Stimulated activated CD4-positive, alpha-beta T cell treated with anti-CD3 and anti-CD28 coated beads, Interleukin-12 subunit alpha, Interleukin-12 subunit beta, amount 100 ng/mL, for 48 hours (primary cell): Measurements from ENCODE around the gene HSD11B2.

Experiments used
- DNase-seq, 3 donors: peaks; one replicate each; pipeline ENCODE4 v3.0.0-alpha.2; 2020; ENCODE audit warnings: low read depth in 2 of 3, low spot score in 1 of 3

The HSD11B2 gene

GRCh38 chr16:67430977-67431774 is at the start of gene HSD11B2:
Gene HSD11B2 (plus strand): TSS chr16:67431121. CDS start chr16:67431249, 128 bp downstream.
- peak in 1 of 3 donors; percentile 16 for DNase-seq

- no peak for DNase-seq
Measured at GRCh38 chr16:67383284-67383683, 47.6 kb upstream of the HSD11B2 start.

GRCh38 chr16:67384778-67385510 is 46.0 kb upstream of the HSD11B2 start:
- no peak for DNase-seq

GRCh38 chr16:67386861-67387455 is 44.0 kb upstream of the HSD11B2 start:
- DNase-seq, result no peak

GRCh38 chr16:67387479-67388079 is 43.3 kb upstream of the HSD11B2 start:
- DNase-seq, result no peak

GRCh38 chr16:67388191-67388590 is 42.7 kb upstream of the HSD11B2 start:
- no peak for DNase-seq

GRCh38 chr16:67388591-67388990 is 42.3 kb upstream of the HSD11B2 start:
- no peak for DNase-seq

GRCh38 chr16:67389911-67390815 is 40.8 kb upstream of the HSD11B2 start:
- DNase-seq, result no peak

- no peak for DNase-seq
Measured at GRCh38 chr16:67390816-67391423, 40.0 kb upstream of the HSD11B2 start.

GRCh38 chr16:67391424-67392300 is 39.3 kb upstream of the HSD11B2 start:
- no peak for DNase-seq

GRCh38 chr16:67392301-67393059 is 38.4 kb upstream of the HSD11B2 start:
- DNase-seq, result no peak

GRCh38 chr16:67393111-67393787 is 37.7 kb upstream of the HSD11B2 start, which contains the start of gene TPPP3:
Gene TPPP3 (minus strand): TSS chr16:67393498. CDS start chr16:67391111, 2,387 bp downstream.
- peak; percentile 17 to 47 (median 18) for DNase-seq

GRCh38 chr16:67393788-67394154 is 37.1 kb upstream of the HSD11B2 start:
- DNase-seq, result no peak

GRCh38 chr16:67394155-67395104 is 36.5 kb upstream of the HSD11B2 start:
- no peak for DNase-seq

GRCh38 chr16:67395105-67395457 is 35.8 kb upstream of the HSD11B2 start:
- no peak for DNase-seq

GRCh38 chr16:67395458-67396158 is 35.3 kb upstream of the HSD11B2 start:
- no peak for DNase-seq
